ENCODE data around the gene PTBP1.

The PTBP1 gene

DNA sequence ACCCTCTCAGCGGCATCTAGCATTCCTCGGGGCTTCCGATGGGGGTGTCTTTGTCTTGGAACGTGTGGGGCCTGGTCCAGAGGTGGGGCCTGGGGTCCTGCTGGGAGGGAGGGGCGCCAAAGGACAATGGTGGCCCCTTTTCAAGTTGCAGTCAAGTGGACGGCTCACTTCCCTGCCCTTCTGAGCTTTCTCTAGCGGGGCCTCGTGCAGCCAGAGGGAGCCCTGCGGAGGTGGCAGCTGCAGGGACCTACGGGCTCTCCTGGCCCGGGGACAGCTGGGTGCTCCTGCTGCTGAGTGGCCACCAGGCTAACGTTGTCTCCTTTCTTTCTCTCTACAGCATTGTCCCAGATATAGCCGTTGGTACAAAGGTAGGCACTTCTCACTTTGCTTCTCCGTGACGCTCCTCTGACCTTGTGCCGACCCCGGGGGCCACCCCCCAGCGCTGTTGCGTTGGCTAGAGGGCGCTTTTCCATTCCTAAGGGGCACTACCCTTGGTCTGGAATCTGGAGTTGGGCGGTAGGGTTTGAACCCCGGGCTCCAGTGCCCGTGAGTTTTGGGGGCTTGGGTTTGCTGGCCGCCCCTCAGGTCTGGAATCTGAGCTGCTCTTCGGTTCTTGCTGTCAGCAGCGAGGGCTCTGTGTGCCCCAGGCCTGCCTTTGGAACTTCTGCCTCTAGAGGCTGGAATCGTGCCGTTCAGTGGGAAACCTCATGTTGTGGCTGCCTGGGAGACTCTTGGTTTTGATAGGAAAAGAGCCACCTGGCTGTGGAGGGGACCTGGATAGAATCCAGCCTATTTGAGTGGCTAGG lies 2.0 kb downstream of the PTBP1 start:
- no peak overlapping the region for H3K27ac ChIP-seq (ENCODE audit: low read depth, low read length, poor library complexity, severe bottlenecking)
- no peaks in the 10 kb centered on the region for H3K9me3 ChIP-seq (ENCODE audit: low read length)
- H3K4me3 ChIP-seq (ENCODE audit: low read depth, low read length, poor library complexity, severe bottlenecking): peak overlapping the region; percentile 98
- no peaks in the 10 kb centered on the region for H4K20me1 ChIP-seq (ENCODE audit: insufficient read depth, low read length)
- no peaks in the 10 kb centered on the region for H3F3A ChIP-seq (ENCODE audit: insufficient read depth, low read length)
- peaks cover 57% of the 10 kb centered on the region for H3K79me2 ChIP-seq (ENCODE audit: insufficient read depth, low read length)
- no peaks in the 10 kb centered on the region for H3K27me3 ChIP-seq (ENCODE audit: insufficient read depth, low read length)
- H3K9ac ChIP-seq (ENCODE audit: low read length): peak overlapping the region; percentile 99
- no peak overlapping the region for H2AFZ ChIP-seq (ENCODE audit: low read length)
- peaks cover 34% of the 10 kb centered on the region for H3K4me1 ChIP-seq (ENCODE audit: insufficient read depth, low read length, severe bottlenecking)
- peaks cover 64% of the 10 kb centered on the region for H3K36me3 ChIP-seq (ENCODE audit: insufficient read depth, low read length)
- TF ChIP-seq, protein P1, sequence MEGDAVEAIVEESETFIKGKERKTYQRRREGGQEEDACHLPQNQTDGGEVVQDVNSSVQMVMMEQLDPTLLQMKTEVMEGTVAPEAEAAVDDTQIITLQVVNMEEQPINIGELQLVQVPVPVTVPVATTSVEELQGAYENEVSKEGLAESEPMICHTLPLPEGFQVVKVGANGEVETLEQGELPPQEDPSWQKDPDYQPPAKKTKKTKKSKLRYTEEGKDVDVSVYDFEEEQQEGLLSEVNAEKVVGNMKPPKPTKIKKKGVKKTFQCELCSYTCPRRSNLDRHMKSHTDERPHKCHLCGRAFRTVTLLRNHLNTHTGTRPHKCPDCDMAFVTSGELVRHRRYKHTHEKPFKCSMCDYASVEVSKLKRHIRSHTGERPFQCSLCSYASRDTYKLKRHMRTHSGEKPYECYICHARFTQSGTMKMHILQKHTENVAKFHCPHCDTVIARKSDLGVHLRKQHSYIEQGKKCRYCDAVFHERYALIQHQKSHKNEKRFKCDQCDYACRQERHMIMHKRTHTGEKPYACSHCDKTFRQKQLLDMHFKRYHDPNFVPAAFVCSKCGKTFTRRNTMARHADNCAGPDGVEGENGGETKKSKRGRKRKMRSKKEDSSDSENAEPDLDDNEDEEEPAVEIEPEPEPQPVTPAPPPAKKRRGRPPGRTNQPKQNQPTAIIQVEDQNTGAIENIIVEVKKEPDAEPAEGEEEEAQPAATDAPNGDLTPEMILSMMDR (IDR thresholded peaks at IDR 0.05; ENCODE audit: low read length): no peak; the same call in 1 of the 2 replicates
- no peak for TF ChIP-seq EZH2 (IDR thresholded peaks at IDR 0.05; ENCODE audit: borderline replicate concordance, low read length)
- no peaks in the 10 kb centered on the region for H3K9me2 ChIP-seq (ENCODE audit: low read depth, low read length)
- peak overlapping the region; percentile 75 for H3K4me2 ChIP-seq (ENCODE audit: low read length)

DNA sequence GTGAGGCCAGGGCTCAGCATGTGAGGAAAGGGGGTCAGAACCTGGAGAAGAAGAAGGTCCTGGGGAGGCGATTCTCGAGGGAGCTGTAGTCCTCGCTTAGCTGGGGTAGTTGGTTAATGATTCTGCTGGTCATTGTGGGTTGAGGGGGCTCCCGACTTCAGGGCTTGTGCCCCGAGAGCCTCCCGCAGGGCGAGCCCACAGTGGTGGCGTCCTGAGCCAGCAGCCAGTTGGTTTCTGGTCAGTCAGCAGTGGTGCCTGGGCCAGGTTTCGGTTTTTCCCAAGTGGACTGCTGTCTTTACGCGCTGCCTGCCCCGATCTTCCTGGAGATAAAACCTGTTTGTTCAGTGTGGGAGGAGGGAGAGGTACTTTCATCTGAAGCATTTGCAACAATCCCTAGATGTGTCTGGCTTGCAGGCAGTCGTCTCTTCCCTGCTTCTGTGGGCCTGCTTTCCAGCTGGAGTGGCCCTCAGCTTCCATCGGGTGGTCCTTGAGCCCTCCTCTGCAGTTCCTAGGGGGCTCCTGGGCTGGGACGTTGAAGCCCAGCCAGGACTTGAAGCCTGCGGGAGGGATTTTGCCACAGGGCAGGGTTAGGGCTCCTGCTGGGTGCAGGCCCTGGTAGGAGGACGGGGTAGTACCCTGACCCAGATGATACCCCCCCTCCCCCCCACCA lies 3.2 kb downstream of the PTBP1 start:
- Histone ChIP-seq H4K20me1 (ENCODE audit: insufficient read depth, low read length) (no peaks in the 10 kb centered on the region), H3K27ac (ENCODE audit: low read depth, low read length, poor library complexity, severe bottlenecking) (no peak overlapping the region), H3K4me3 (ENCODE audit: low read depth, low read length, poor library complexity, severe bottlenecking) (peak overlapping the region; percentile 98)

DNA sequence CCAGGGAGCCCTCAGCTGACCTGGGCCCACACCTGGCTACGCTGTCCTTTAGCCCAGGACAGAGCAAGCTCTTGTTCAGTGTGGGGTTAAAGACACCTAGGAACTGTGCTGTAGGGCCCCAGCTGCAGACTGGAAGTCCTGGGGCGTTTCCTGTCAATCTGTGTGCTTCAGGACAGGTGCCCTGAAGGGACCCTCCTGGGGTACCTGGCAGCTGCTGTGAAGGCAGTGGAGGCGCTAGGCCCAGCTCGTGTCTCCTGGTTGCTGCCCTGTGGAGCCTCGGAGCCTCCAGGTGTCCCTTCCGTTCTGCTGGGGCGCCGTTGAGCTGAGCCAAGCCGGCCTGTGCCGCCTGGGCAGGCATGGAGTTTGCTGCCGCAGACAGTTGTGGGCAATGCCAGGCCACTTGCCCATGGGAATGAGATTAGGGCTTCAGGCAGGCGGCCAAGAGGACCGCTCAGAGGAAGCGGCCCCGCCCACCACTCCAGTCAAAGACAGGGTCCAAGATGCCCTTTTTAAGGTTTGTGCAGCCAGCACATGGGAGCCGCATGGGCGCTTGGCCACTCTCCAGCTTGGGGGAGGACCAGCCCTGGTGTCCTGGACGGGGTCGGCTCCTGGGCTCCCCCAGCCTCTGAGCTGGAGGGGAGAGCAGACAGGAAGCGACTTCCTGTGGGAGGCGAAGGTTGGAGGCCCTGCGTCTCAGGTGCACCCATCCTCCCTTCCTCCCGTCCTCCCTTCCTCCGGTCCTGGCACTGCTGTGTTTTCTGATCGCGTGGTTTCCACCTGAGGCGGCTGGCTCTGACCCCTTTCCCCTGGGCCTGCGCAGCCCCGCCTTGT lies 4.0 kb downstream of the PTBP1 start:
- no peaks in the 10 kb centered on the region for H3F3A ChIP-seq (ENCODE audit: insufficient read depth, low read length)
- no peaks in the 10 kb centered on the region for H4K20me1 ChIP-seq (ENCODE audit: insufficient read depth, low read length)
- H3K9ac ChIP-seq (ENCODE audit: low read length): no peak overlapping the region
- no peaks in the 10 kb centered on the region for H3K9me3 ChIP-seq (ENCODE audit: low read length)
- no peak overlapping the region for H3K4me3 ChIP-seq (ENCODE audit: low read depth, low read length, poor library complexity, severe bottlenecking)
- no peak overlapping the region for H3K27ac ChIP-seq (ENCODE audit: low read depth, low read length, poor library complexity, severe bottlenecking)
- peaks cover 31% of the 10 kb centered on the region for H3K4me1 ChIP-seq (ENCODE audit: insufficient read depth, low read length, severe bottlenecking)
- H2AFZ ChIP-seq (ENCODE audit: low read length): no peak overlapping the region
- peak overlapping the region; percentile 10; the same call in 1 of the 2 replicates for H3K4me2 ChIP-seq (ENCODE audit: low read length)
- TF ChIP-seq, protein P1 (IDR thresholded peaks at IDR 0.05; ENCODE audit: low read length): no peak
- TF ChIP-seq EZH2 (IDR thresholded peaks at IDR 0.05; ENCODE audit: borderline replicate concordance, low read length): no peak
- peaks cover 57% of the 10 kb centered on the region for H3K79me2 ChIP-seq (ENCODE audit: insufficient read depth, low read length)
- H3K9me2 ChIP-seq (ENCODE audit: low read depth, low read length): no peaks in the 10 kb centered on the region
- no peaks in the 10 kb centered on the region for H3K27me3 ChIP-seq (ENCODE audit: insufficient read depth, low read length)
- H3K36me3 ChIP-seq (ENCODE audit: insufficient read depth, low read length): peaks cover 83% of the 10 kb centered on the region

More for the DNA sequence above, 3.2 kb downstream of the PTBP1 start:
- peak overlapping the region; percentile 75 for H3K4me2 ChIP-seq (ENCODE audit: low read length)
- peaks cover 76% of the 10 kb centered on the region for H3K36me3 ChIP-seq (ENCODE audit: insufficient read depth, low read length)
- no peaks in the 10 kb centered on the region for H3K27me3 ChIP-seq (ENCODE audit: insufficient read depth, low read length)
- TF ChIP-seq, protein P1 (IDR thresholded peaks at IDR 0.05; ENCODE audit: low read length): no peak
- TF ChIP-seq EZH2 (IDR thresholded peaks at IDR 0.05; ENCODE audit: borderline replicate concordance, low read length): no peak
- H3K9ac ChIP-seq (ENCODE audit: low read length): peak overlapping the region; percentile 31; the same call in 1 of the 2 replicates
- no peaks in the 10 kb centered on the region for H3K9me2 ChIP-seq (ENCODE audit: low read depth, low read length)
- no peaks in the 10 kb centered on the region for H3K9me3 ChIP-seq (ENCODE audit: low read length)
- peaks cover 57% of the 10 kb centered on the region for H3K79me2 ChIP-seq (ENCODE audit: insufficient read depth, low read length)
- H3K4me1 ChIP-seq (ENCODE audit: insufficient read depth, low read length, severe bottlenecking): peaks cover 34% of the 10 kb centered on the region
- no peak overlapping the region for H2AFZ ChIP-seq (ENCODE audit: low read length)
- no peaks in the 10 kb centered on the region for H3F3A ChIP-seq (ENCODE audit: insufficient read depth, low read length)
